Measurements from ENCODE around the gene CNIH3. TPM values are rescaled to one million over a fixed set of nuclear protein-coding genes. Genes with fewer than 3 reads are reported as not detected.

Gene CNIH3
- total and polyA plus RNA-seq, 2 donors (not counting 1 experiment from before 2014, with no cell fraction given): 3.7 to 28.1 TPM

DNA sequence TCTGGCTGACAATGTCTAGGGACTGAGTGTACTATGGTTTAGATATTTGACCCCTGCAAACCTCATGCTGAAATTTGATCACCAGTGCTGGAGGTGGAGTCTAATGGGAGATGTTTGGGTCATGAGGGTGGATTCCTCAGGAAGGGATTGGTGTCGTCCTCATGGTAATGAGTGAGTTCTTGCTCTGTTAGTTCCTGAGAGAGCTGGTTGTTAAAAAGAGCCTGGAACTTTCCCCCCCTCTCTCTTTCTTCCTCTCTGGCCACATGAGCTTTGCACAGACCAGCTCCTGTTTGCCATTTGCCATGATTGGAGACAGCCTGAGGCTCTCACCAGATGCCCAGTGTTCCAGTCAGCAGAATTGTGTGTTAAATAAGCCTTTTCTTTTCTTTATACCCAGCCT lies 36.6 kb upstream of the CNIH3 start:
- Histone ChIP-seq H3K9ac (ENCODE audit: insufficient read depth, low read length) (no peak overlapping the region), H3K79me2 (ENCODE audit: control insufficient read depth, insufficient read depth, low read length) (no peaks in the 10 kb centered on the region), H2AFZ (ENCODE audit: low read length) (no peak overlapping the region), H4K20me1 (ENCODE audit: control insufficient read depth, extremely low read depth, insufficient read depth, low read length) (no peaks in the 10 kb centered on the region), H3K4me3 (replicated peaks in 1 of 4; ENCODE audit: control extremely low read depth in 1 of 4, insufficient read depth in 1 of 4, low read depth in 3 of 4, low read length in 4 of 4) (no peak overlapping the region), H3K27me3 (ENCODE audit: control insufficient read depth, insufficient read depth, low read length) (no peaks in the 10 kb centered on the region), H3K36me3 (ENCODE audit: control insufficient read depth, insufficient read depth, low read length) (no peaks in the 10 kb centered on the region), H3K9me3 (ENCODE audit: control insufficient read depth, insufficient read depth, low read depth, low read length) (no peaks in the 10 kb centered on the region), H3K4me1 (ENCODE audit: control insufficient read depth, extremely low read depth, insufficient read depth, low read length) (no peaks in the 10 kb centered on the region), H3K27ac (ENCODE audit: insufficient read depth, low read length) (no peak overlapping the region), H3K4me2 (ENCODE audit: extremely low read depth, insufficient read depth, low read length) (no peak overlapping the region)
- TF ChIP-seq, protein P1, sequence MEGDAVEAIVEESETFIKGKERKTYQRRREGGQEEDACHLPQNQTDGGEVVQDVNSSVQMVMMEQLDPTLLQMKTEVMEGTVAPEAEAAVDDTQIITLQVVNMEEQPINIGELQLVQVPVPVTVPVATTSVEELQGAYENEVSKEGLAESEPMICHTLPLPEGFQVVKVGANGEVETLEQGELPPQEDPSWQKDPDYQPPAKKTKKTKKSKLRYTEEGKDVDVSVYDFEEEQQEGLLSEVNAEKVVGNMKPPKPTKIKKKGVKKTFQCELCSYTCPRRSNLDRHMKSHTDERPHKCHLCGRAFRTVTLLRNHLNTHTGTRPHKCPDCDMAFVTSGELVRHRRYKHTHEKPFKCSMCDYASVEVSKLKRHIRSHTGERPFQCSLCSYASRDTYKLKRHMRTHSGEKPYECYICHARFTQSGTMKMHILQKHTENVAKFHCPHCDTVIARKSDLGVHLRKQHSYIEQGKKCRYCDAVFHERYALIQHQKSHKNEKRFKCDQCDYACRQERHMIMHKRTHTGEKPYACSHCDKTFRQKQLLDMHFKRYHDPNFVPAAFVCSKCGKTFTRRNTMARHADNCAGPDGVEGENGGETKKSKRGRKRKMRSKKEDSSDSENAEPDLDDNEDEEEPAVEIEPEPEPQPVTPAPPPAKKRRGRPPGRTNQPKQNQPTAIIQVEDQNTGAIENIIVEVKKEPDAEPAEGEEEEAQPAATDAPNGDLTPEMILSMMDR (conservative IDR thresholded peaks at IDR 0.05 in 1 of 2, IDR thresholded peaks at IDR 0.05 in 1 of 2; ENCODE audit: low read depth in 1 of 2, low read length in 2 of 2): no peak
- no peak for TF ChIP-seq EZH2 (IDR thresholded peaks at IDR 0.05; ENCODE audit: low read length, missing control alignments)
- DNase-seq (ENCODE audit: low read depth in 2 of 2): peak; percentile 61 to 72

DNA sequence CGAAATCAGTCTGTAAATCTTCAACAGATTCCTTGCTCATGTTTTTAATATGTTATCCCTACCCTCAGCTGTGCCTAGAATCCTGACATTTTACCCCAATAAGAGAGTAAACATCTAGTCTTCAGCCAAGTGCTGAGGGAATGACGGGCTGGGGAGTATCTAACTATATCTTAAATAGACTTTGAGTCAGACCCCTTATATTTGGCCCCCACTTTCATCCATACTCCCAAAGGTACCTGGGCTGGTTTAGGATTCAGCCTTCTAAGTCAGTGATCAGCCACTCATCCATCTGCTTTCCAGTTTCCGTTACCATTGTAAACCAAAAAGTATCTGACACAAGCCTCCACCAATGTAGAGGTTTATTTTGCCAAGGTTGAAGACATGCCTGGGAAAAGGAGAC lies 36.1 kb upstream of the CNIH3 start:
- no peak overlapping the region for H2AFZ ChIP-seq (ENCODE audit: low read length)
- no peaks in the 10 kb centered on the region for H3K27me3 ChIP-seq (ENCODE audit: control insufficient read depth, insufficient read depth, low read length)
- H3K27ac ChIP-seq (ENCODE audit: insufficient read depth, low read length): no peak overlapping the region
- H3K4me3 ChIP-seq (replicated peaks in 1 of 4; ENCODE audit: control extremely low read depth in 1 of 4, insufficient read depth in 1 of 4, low read depth in 3 of 4, low read length in 4 of 4): no peak overlapping the region
- H3K36me3 ChIP-seq (ENCODE audit: control insufficient read depth, insufficient read depth, low read length): no peaks in the 10 kb centered on the region
- no peak overlapping the region for H3K9ac ChIP-seq (ENCODE audit: insufficient read depth, low read length)
- H3K4me1 ChIP-seq (ENCODE audit: control insufficient read depth, extremely low read depth, insufficient read depth, low read length): no peaks in the 10 kb centered on the region
- no peaks in the 10 kb centered on the region for H3K9me3 ChIP-seq (ENCODE audit: control insufficient read depth, insufficient read depth, low read depth, low read length)
- no peaks in the 10 kb centered on the region for H4K20me1 ChIP-seq (ENCODE audit: control insufficient read depth, extremely low read depth, insufficient read depth, low read length)
- no peak for DNase-seq (ENCODE audit: low read depth in 2 of 2)
- TF ChIP-seq EZH2 (IDR thresholded peaks at IDR 0.05; ENCODE audit: low read length, missing control alignments): no peak
- TF ChIP-seq, protein P1 (conservative IDR thresholded peaks at IDR 0.05 in 1 of 2, IDR thresholded peaks at IDR 0.05 in 1 of 2; ENCODE audit: low read depth in 1 of 2, low read length in 2 of 2): no peak
- H3K79me2 ChIP-seq (ENCODE audit: control insufficient read depth, insufficient read depth, low read length): no peaks in the 10 kb centered on the region
- H3K4me2 ChIP-seq (ENCODE audit: extremely low read depth, insufficient read depth, low read length): no peak overlapping the region

DNA sequence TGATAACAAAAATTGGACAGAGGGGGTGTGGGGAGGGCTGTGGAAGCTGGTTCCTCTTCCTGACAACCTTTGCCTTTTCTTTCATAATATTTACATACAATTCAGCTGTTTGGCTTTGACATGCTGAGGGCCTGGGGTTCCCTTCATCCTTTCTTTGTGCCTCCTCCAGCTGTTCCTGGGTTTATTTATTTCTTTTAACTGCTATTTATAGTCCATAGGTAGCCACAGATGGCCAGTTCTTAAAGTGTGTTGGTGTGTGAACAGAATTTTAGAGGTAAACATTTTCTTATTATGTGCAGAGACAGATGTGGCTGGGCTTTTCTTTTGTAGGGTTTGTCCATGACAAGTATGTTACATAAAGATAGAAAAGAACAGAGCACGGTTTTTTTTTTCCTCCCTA lies 34.1 kb upstream of the CNIH3 start:
- no peaks in the 10 kb centered on the region for H3K36me3 ChIP-seq (ENCODE audit: control insufficient read depth, insufficient read depth, low read length)
- H3K27me3 ChIP-seq (ENCODE audit: control insufficient read depth, insufficient read depth, low read length): no peaks in the 10 kb centered on the region
- no peaks in the 10 kb centered on the region for H3K9me3 ChIP-seq (ENCODE audit: control insufficient read depth, insufficient read depth, low read depth, low read length)
- no peak overlapping the region for H3K27ac ChIP-seq (ENCODE audit: insufficient read depth, low read length)
- TF ChIP-seq, protein P1 (conservative IDR thresholded peaks at IDR 0.05 in 1 of 2, IDR thresholded peaks at IDR 0.05 in 1 of 2; ENCODE audit: low read depth in 1 of 2, low read length in 2 of 2): no peak
- no peak for TF ChIP-seq EZH2 (IDR thresholded peaks at IDR 0.05; ENCODE audit: low read length, missing control alignments)
- no peak overlapping the region for H2AFZ ChIP-seq (ENCODE audit: low read length)
- no peak overlapping the region for H3K4me3 ChIP-seq (replicated peaks in 1 of 4; ENCODE audit: control extremely low read depth in 1 of 4, insufficient read depth in 1 of 4, low read depth in 3 of 4, low read length in 4 of 4)
- no peak overlapping the region for H3K4me2 ChIP-seq (ENCODE audit: extremely low read depth, insufficient read depth, low read length)
- H4K20me1 ChIP-seq (ENCODE audit: control insufficient read depth, extremely low read depth, insufficient read depth, low read length): no peaks in the 10 kb centered on the region
- peak in 1 of 2 donors; percentile 34 for DNase-seq (ENCODE audit: low read depth in 2 of 2)
- H3K9ac ChIP-seq (ENCODE audit: insufficient read depth, low read length): no peak overlapping the region
- H3K79me2 ChIP-seq (ENCODE audit: control insufficient read depth, insufficient read depth, low read length): no peaks in the 10 kb centered on the region
- no peaks in the 10 kb centered on the region for H3K4me1 ChIP-seq (ENCODE audit: control insufficient read depth, extremely low read depth, insufficient read depth, low read length)

Measured in fibroblast of lung (primary cell).